Kasumi-1 (cell line): ENCODE results near the gene TRMT5.
A peak's percentile ranks its signal among the peaks of the same experiment; 100 is the strongest.

Experiments
- DNase-seq, 2 experiments: peaks; one replicate each; lab custom pipeline; 2025; lab: John Stamatoyannopoulos, UW

TRMT5 gene

DNA sequence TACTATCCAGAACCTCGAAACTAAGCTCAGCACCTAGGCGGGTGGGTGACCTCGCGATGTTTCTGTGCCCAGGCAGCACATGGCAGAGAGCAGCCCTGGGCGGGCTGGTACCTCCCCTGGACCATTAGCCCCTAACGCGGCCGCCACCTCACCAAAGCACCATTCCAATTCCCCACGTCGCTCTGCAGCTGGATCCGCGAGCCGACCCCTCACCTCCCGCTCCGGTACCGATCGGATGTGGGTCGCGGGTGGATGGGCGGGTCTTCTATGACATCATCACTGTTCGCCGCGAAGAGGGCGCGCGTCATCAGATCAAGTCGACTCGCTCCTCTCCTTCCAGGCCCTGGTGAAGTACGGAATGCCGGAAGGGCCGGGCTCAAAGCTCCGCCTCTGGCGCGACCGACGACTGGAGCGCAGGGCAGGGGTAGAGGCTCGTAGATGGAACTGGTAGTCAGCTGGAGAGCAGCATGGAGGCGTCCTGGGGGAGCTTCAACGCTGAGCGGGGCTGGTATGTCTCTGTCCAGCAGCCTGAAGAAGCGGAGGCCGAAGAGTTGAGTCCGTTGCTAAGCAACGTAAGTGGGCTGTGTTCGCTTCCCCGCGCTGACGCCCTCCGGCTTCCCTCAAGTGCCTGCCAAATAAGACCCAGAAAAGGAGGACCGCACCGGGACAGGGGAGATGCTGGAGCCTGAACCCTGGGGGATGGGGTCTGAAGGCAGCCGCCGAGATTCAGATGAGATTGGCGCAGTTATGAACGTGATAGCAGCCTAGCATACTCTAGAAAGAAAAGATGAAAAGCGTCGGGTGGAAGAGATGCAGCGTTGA, at the start of gene TRMT5, which contains the start of gene SLC38A6:
TSS of gene TRMT5 (minus strand) at position 269 of the 822 bp plus-strand sequence. CDS start at position 163, 106 bp downstream.
TSS of gene SLC38A6 (plus strand) at position 435 of the 822 bp plus-strand sequence. CDS start at position 468, 33 bp downstream.
- peak; percentile 88 to 94 for DNase-seq

- no peak for DNase-seq
Observed at GRCh38 chr14:61026526-61026925, 45.6 kb upstream of the TRMT5 start.

DNA sequence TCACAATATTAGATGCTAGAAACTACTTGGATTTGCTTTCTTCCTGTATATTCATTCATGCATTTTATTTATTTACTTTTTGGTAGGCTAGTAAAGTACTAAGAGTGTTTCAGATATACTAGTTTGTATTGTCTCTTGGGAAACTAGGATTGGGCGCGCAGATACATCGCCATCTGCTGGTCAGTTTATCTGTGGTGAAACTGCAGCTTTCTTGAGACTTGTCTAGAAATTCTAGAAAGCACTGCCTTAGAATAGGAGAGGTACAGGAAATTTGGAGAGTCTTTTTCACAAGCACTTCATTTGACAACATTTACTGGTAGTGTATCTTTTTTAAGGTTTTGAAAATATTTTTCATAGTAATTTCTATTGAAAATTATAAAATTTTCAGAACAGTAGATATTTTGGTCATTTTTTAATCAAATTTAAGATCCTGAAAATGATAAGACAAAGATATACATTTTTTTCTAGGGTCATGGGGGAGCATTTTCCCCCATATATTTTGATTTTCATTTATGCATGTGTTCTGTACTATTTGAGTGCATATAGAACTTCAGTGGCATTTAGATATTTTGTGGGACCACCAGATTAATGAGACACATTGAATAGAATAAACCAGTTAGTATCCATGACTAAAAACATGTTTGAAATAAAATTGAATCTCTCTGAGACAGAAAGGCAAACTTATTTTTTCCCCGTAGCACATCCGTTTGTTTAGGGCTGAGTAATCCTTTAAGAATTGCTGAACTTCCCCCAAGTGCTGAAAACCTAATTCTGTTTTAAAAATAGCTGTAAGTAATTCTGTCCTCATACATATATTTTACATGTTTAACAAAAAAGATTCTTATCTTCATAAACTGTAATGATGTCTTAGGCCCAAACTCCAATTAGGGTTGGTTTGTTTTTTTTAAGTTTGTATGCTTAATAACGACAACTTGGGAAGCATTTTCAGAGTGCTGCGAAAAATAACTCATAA, 44.7 kb upstream of the TRMT5 start:
- DNase-seq = peak; percentile 72 to 83

DNA sequence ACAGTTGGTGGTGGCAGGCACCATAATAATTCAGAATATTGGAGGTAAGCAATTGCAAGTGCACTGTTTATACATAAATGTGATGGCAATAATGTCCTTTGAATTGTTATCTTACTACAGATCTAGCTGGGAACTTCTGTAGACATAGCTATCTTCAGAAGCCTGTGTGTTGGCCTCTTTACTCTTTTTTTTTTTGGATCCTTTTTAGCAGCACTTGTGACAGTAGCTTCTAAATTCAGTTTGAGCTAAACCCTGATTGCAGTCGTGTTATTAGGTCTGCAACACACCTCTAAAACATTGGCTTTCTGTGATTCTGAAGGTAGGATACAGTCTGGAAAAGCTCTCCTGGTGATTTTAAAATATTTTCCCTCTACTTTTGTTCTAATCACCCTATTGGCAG, 38.7 kb upstream of the TRMT5 start:
- no peak for DNase-seq

- DNase-seq = no peak
Observed at GRCh38 chr14:61003571-61003970, 22.7 kb upstream of the TRMT5 start.

DNA sequence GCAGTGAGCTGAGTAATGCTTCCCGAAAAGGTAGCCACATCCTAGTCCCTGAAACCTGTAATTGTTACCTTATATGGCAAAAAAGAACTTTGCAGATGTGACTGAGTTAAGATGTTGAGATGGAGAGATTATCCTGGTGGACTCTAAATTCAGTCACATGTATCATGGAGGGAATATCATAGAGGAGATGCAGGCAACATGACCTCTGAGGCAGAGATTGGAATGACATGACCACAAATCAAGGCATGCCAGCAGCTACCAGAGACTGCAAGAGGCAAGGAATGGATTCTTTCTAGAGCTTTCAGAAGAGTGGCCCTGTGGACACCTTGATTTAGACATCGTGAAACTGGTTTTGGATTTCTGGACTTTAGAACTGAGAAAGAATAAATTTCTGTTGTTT, 18.7 kb upstream of the TRMT5 start:
- no peak for DNase-seq

GRCh38 chr14:60998617-60999016, 17.7 kb upstream of the TRMT5 start:
- no peak for DNase-seq

GRCh38 chr14:60989599-60989998, 8.7 kb upstream of the TRMT5 start:
- DNase-seq = no peak

DNA sequence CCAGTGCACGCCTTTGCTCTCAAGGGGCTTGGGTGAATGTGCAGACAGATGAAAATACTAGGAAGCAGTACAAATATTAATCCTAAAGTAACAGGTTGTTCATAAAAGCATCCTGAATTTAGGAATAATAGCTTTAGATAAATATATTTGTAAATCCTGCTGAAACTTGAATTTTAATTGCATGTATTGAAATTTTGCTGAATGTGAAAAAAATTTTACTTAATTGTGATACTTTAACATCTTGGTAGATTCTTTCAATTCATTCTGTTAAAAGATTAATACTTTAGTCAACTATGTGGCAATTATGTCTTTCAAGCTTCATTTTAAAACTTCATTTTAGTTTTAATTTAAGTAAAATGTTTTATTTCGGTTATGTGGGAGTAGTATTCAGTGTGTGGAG, 5.6 kb upstream of the TRMT5 start:
- no peak for DNase-seq

DNA sequence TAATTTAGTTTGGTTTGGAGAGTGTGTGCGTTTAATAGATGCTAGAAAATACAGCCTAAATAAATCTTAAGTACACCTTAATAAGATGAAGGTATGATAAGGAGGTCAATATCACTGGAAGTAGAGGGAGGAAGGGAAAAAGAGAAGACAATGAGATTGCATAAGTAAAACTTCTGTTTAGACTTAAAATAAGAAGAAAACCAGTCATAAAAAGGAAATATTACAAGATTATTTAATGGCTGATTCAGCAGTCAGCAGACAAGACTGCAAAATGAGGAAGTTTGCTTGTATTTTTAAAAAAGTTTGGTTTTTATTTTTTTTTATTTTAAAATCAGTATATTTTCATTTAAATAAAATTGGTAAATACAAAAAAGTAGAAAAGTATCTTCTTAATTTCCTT, 3.3 kb upstream of the TRMT5 start:
- DNase-seq = peak; percentile 22 to 26

GRCh38 chr14:60981633-60982455, 965 bp upstream of the TRMT5 start:
- DNase-seq = peak; percentile 28 to 53

DNA sequence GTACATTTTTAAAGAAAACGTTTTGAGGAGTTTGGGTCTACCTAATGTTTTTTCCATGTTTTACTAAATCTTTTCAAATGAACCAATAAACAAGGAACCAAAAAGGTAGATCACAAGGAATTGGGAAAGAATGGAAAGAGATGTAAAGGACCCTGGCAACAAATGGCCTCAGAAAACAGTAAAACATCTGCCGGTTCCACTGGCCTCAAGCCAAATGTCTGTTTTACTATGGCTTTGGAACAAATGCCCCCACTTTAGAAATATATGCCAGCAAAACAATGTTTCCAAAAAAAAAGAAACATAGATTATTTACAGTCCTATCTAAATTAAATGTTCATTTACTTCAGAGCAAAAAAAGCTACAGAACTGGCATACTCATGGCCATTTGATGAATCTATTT, 3.0 kb downstream of the TRMT5 start:
- no peak for DNase-seq

- no peak for DNase-seq
Observed at GRCh38 chr14:60975551-60975950, 5.3 kb downstream of the TRMT5 start.

- DNase-seq = no peak
Observed at GRCh38 chr14:60974090-60974651, 6.7 kb downstream of the TRMT5 start.

- no peak for DNase-seq
Observed at GRCh38 chr14:60973070-60973469, 7.8 kb downstream of the TRMT5 start.

GRCh38 chr14:60972295-60972694, 8.6 kb downstream of the TRMT5 start:
- no peak for DNase-seq

GRCh38 chr14:60971271-60971670, 9.6 kb downstream of the TRMT5 start:
- no peak for DNase-seq

GRCh38 chr14:60970146-60970545, 10.7 kb downstream of the TRMT5 start:
- peak; percentile 30 to 38 for DNase-seq

- no peak for DNase-seq
Observed at GRCh38 chr14:60968671-60969070, 12.2 kb downstream of the TRMT5 start.

DNA sequence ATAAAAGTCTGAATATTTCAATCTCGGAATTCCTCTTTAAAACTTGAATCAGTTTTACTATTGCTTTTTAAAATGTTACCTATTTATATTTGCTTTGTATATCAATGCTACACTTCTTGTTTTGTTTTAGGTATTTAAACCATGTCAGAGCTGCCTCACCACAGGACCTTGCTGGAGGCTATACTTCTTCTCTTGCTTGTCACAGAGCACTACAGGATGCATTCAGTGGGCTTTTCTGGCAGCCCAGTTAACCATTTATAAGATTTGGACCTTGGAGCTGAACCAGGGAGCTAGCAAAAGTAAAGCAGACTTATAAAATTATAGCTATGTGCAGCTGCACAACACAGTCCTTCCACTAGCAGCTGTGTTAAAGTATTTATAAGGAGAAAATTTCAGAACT, 12.8 kb downstream of the TRMT5 start:
- no peak for DNase-seq

- no peak for DNase-seq
Observed at GRCh38 chr14:60965402-60965801, 15.5 kb downstream of the TRMT5 start.
